Measurements from ENCODE around the gene LPAR5.

DNA sequence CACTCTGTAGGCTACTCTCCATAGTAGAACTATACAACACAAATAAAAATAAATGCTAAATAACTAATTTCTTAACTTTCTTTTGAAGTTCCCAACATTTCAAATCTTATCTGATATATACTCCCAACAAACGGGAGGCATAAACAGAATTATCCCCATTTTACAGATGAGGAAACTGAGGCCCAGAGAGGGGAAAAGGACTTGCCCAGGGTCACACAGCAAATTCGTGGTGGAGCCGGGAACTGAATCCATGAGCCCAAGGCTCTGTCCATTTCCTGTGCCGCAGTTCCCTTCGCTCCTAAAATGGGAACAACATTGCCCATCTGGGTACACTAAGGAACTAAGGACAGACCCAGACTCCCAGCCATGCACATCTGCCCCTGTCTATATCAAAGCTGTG, 41.2 kb upstream of the LPAR5 start:
- TF ChIP-seq, protein P1, sequence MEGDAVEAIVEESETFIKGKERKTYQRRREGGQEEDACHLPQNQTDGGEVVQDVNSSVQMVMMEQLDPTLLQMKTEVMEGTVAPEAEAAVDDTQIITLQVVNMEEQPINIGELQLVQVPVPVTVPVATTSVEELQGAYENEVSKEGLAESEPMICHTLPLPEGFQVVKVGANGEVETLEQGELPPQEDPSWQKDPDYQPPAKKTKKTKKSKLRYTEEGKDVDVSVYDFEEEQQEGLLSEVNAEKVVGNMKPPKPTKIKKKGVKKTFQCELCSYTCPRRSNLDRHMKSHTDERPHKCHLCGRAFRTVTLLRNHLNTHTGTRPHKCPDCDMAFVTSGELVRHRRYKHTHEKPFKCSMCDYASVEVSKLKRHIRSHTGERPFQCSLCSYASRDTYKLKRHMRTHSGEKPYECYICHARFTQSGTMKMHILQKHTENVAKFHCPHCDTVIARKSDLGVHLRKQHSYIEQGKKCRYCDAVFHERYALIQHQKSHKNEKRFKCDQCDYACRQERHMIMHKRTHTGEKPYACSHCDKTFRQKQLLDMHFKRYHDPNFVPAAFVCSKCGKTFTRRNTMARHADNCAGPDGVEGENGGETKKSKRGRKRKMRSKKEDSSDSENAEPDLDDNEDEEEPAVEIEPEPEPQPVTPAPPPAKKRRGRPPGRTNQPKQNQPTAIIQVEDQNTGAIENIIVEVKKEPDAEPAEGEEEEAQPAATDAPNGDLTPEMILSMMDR (tag by site-specific recombination; IDR thresholded peaks at IDR 0.05): no peak
- TF ChIP-seq ZNF174 (tag by site-specific recombination; IDR thresholded peaks at IDR 0.05) (no peak), ZNF677 (tag by site-specific recombination; IDR thresholded peaks at IDR 0.05) (no peak)
